Activated CD4-positive, alpha-beta T cell treated with anti-CD3 and anti-CD28 coated beads for 1 hour (primary cell): ENCODE data around the gene ENG.
"Not testable (repeated sequence)": the region's sequence is repeated elsewhere in the genome, so short reads cannot be mapped to it uniquely, and the experiment has no call there.

Source experiments
- DNase-seq: peaks from one replicate; pipeline ENCODE4 v3.0.0-alpha.2; 2020

ENG gene

DNA sequence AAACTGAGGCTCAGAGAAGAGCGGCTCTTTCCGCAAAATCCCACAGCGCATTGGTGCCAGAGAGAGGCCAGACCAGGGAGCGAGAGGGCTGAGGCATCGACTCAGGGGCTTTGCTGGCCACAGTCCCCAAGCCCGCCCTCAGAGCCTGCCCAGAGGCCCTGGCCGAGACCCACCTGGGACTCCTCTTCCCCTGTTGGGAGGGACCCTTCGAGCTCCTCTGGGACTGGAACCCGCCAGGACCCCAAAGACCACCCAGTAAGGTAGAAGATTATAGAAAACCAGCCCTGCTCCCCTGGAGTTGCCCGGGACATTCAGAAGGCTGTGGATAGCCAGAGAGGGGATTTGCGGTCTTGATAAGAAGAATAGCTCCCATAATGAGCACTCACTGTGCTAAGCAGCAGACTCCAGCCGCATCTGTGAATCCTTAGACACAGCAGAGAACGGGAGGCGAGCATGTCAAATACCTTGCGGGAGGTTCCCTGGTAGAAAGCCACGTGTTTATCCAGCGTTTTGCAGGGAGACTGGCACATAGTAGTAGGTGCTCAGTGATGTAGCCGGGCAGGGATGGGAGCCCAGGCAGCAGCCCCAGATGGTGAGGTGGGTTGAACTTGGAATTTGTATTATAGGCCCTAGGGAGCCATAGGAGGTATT lies 23.7 kb upstream of the ENG start:
- DNase-seq = no peak

DNA sequence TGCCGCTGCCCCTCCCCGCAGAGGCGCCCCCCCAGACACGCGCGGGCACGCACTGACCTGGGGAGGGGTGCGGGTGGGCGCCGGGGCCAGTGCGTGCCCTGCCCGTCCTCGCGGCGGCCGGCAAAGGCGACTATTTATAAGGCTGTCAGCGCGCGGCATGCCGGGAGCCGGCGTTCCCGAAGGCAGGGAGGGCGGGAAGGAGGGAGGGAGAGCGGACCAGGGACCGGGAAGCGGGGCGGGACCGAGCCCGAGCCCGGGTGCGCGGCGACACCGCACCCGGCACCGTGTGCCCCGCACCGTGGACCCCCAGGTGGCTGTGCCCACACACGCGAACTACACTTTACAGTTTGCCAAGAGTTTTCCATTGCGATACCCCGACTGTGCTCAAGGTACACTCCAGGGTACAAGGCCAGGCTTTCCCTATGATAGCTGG lies 23.1 kb upstream of the ENG start, which contains the start of gene AK1:
Gene AK1 (minus strand): TSS at position 110 of the 433 bp plus-strand sequence. CDS start 3,058 bp downstream, outside the sequence.
- DNase-seq = no peak

- DNase-seq = no peak
These were observed 22.5 kb upstream of the ENG start for GRCh38 chr9:127876764-127877562.

- no peak for DNase-seq
These were observed 21.7 kb upstream of the ENG start for GRCh38 chr9:127876026-127876763.

- no peak for DNase-seq
These were observed 21.0 kb upstream of the ENG start for GRCh38 chr9:127875306-127875966.

DNA sequence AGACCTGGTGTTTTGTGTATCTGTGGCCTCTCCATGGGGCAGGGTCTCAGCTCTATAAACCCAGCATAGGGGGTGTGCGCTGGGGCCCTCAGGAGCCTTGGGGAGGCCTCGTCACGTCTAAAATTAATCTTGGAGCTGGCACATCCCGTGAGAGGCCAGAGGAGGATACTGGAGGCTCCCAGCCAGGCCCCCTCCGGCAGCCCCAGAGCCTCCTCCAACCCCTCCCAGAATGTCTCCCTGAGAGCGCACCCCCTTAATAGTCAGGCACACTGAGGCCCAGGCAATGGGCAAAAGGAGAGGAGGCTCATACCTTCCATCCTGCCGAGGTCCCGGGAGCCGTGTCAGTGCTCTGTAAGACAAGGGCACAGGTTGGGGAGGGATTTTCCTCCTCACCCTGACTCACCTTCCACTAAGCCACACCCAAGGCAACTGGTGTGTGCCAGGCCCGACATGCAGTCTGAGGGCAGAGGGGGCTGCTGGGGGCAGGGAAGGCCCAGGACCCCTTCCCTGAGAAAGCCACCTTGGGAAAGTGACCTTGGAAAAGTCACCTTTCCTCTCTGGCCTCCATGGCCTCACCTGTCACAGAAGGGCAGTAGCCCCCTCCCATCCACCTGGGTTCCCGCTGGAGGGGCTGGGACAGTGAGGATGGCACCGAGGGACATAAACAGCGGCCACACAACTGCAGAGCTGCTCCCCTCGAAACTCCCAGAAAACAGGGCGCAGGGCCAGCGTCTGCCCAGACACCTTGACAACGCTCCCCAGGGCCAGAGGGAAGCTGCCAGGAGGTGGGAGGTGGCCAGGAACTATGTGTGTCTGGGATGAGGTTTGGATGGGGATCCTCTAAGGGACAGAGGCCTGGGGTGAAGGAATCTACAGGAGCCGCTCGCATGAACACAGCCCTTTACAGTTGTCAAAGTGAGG lies 20.1 kb upstream of the ENG start:
- DNase-seq = no peak

DNA sequence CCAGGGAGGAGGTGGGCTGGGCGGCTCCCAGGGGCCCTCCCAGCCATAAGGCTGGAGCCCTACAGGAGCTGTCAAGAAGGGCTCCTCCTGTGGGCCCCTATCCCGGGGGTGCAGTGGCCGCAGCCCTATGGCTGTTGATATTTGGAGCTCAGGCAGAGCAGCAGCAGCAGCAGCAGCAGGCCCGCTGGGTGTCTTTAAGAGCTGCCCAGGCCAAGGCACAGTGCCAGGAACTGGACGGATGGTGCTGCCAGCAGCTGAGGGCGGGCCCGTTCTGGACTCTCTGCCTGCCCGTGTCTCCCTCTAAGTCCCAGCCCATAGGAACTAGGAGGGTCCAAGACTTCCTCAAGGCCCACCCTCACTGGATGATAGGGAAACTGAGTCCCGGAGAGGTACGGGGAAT lies 19.4 kb upstream of the ENG start:
- DNase-seq = no peak

DNA sequence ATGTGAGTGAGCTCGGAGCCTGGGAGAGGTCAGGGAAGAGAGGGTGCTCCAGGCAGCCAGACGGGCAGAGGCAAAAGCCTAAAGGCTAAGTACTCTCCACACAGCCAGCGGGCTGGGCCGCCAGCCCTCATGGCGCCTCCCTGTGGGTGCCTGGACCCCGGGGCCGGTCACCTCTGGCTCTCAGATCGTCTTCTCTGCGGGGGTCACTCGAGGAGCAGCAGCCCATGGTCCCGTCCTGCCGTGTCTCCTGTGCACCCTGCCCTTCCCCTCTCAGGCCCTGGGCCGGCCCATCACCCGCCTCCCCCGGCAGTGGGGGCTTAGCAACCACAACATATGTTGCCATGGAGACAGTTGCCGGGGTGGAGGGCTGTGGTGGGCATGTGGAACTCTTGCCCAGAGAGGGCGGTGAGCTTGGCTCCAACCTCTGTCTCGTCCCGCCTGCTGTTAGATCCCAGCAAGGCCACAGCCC lies 18.8 kb upstream of the ENG start:
- DNase-seq = no peak

DNA sequence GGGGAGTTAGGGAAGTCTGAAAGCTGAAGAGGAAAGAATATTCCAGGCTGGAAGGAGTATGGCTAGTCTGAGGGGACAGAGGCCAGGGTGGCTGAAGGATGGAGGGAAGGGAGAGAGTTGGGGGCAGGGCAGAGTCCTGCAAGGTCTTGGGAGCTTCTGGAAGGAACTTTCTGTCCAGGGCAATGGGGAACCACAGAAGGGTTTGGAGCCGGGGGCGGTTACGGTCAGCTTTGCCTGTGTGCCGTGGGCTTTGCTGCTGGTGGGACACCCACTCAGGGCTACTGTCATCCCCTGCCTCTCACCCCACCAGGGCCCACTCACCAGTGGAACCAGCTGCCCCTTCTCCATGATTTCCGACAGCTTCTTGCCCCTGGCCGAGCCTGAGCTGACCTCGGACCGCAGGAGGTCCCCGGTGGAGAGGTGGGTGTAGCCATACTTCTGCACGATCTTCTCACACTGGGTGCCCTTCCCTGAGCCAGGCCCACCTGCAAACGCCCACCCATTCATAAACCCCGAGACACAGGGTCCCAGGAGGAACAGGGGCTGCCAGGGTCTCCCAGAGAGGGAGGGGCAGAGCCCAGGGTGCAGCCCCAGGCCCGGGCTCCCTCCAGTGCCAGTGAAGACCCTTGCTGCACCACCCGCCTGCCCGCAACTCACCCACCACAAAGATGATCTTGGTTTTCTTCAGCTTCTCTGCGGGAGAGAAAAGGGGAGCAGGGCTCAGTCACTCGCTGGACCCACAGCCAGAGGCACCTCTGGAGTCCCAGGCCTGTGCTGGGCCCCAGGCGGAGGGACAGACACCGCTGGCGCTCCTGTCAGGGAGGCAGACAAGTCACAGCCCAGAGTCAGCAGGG lies 18.1 kb upstream of the ENG start:
- DNase-seq = no peak

- DNase-seq = no peak
These were observed 17.1 kb upstream of the ENG start for GRCh38 chr9:127871531-127871930.

DNA sequence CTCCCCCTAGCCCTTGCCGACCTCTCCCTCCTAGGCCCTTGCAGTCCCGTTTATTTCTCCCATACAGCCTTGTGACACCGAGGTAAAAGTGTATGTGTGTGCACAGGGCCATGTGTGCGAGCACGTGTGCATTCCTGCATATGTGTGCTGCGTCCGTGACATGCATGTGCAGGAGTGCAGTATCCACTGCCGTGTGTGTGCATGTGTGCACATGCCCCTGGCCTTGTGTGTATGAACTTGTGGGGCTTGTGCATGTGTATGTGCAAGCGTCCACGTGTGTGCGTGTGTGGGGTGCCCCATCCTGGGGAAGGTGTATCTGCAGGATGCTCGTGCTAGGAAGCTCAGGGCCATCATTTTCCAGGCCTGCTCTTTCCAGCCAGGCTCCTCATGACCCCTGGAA lies 16.4 kb upstream of the ENG start:
- DNase-seq = no peak

DNA sequence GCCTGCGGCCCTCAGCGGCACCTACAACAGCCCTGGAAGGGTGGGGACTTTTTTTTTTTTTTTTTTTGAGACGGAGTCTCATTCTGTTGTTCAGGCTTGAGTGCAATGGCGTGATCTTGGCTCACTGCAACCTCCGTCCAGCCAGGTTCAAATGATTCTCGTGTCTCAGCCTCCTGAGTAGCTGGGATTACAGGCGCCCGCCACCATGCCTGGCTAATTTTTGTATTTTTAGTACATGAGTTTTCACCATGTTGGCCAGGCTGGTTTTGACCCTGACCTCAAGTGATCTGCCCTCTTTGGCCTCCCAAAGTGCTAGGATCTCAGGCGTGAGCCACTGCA lies 15.7 kb upstream of the ENG start:
- DNase-seq = not testable (repeated sequence)

DNA sequence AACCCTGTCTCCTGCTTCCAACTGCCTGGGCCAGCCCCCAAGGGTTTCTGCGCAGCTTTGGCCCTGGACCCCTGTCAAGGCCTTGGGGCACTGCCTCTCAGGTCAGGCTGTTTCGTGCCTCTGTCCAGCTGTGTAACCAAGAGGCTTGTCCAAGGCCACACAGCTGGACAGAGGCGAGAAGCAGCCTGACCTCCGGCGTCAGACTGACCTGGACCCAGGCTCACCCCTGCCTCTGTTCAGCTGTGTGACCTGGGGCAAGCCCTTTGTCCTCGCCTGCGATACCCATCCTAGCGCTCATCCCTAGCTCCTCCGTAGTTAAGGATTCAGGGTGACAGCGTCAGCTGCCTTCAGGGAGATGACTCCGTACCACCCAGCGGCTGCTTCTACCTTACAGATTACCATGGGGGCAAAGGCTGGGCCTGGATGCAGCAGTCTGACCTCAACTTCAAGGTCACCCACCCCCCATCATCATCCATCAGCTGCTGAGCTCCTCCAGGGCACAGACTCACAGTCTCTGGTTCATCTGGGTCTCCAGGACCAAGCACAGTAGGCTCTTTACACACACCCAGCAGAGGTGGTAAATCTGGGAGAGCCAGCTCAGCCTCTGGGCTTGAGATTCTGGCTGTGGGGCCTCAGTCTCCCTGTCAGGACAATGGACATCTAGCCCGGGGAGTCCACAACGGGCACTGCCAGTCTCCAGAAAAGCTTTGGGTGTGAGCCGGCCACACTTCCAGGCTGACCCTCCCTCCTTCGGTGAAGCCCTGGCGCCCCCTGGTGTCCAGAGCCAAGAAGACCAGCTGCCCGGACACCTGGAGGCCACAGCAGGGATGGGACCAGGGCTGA lies 15.1 kb upstream of the ENG start:
- DNase-seq = peak; percentile 62

DNA sequence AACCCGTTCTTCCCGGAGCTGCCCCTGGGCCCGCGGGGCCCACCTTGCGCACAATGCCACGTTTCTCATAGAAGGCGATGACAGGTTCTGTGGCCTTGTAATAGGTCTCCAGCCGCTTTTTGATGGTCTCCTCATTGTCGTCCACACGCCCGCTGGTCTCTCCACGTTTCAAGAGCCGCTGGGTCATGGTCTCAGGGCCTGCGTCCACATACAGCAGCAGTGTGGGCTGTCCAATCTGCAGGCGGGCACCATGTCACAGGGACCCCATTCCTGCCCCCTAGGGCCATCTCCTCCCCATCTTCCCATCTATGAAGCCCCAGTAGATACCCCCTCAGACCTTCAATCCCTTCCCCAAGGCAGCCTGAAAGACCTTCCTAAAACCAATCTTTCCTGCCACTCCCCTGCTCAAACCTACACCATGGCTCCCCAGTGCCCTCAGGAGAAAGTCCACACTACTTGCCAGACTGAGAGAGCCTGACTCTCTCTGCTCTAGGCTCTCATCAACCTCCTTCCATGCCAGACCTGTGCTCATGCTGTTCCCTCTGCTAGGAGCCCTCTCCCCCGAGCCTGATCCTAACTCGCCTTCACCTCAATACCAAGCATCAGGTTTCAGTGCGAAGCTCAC lies 13.9 kb upstream of the ENG start:
- no peak for DNase-seq

DNA sequence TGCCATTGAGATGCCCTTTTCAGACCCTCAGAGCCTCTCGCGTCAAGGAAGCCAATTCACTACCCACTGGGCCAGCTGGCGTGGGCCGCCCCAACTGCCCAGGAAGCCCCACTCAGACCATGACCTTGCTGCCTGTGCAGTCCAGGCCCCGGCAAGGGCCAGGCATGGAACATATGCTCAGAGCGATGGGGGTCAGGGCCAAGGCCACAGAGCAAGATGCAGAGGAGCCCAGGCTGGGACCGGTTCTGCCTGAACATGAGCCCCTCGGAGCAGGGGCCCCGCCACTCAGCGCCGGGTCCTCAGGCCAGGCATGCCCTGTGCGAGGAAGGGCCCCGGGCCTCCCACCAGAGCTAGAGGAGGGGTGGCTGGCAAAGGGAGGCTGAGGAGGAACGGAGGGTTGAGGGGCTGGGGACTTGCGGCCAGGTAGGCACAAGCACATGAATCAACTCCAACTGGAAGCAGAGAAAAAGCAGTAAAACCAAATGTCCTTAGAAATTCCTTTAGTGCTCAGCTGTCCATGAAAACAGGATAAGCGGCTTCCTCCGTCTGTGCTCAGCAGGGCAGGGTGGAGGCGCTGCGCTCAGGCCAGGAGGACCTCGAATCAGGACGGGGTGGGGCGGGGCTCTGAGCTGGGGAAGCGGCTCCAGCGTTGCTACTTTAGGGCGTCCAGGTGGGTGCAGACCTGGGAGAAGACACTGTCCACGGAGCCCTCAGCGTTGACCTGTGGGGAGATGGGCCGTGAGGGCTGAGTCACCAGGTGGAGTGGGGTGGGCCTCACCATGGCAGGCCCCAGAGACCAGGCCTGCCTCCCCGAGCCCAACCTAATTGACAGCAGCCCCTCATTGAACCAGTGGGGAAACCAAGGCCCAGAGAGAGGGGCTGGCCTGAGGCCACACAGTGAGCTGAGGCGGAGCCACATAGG lies 13.2 kb upstream of the ENG start:
- DNase-seq = no peak

GRCh38 chr9:127866535-127866934 lies 12.1 kb upstream of the ENG start:
- no peak for DNase-seq

- no peak for DNase-seq
These were observed 11.4 kb upstream of the ENG start for GRCh38 chr9:127865645-127866464.
